ENCODE measurements around the gene HNRNPDL.

Gene HNRNPDL

GRCh38 chr4:82463221-82463620 is 33.0 kb upstream of the HNRNPDL start:
- no peak for TF ChIP-seq CTCF (IDR thresholded peaks at IDR 0.05; ENCODE audit: low read depth, low read length, missing control alignments)
- H3K4me3 ChIP-seq (ENCODE audit: low read depth, low read length), result no peak overlapping the region
- in situ Hi-C loops (cut with HindIII; ENCODE audit: low sequenced_read_pairs), result loop anchor here (10.0 kb wide), 1 partner anchor 262 kb away; no protein-coding TSS in a partner anchor
- no peak for DNase-seq (ENCODE audit: low read depth)

DNA sequence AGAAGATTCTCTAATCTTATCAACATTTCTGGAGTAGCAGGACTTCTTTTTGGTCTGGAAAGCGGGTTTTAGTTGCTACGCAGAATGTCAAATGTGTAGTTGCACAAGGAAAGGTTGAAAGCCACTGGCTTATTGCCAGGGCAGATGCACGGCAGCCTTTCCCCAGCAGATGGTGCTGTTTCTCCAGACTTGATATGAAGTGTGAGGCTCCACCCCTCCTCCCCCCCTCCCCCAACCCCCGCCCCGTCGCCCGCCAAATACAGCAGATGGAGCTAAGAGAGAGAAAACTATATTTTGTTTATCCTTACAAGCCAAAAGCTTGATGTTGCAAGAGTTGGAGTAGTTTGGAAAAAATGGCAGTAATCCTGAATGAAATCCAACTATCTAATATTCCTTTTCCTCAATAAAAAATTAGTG is 32.2 kb upstream of the HNRNPDL start:
- H3K4me3 ChIP-seq (ENCODE audit: low read depth, low read length), result no peak overlapping the region
- peak; percentile 75 for DNase-seq (ENCODE audit: low read depth)
- peak; percentile 70 for TF ChIP-seq CTCF (IDR thresholded peaks at IDR 0.05; ENCODE audit: low read depth, low read length, missing control alignments)
- in situ Hi-C loops (cut with HindIII; ENCODE audit: low sequenced_read_pairs), result loop anchor here (10.0 kb wide), 1 partner anchor 262 kb away; no protein-coding TSS in a partner anchor

DNA sequence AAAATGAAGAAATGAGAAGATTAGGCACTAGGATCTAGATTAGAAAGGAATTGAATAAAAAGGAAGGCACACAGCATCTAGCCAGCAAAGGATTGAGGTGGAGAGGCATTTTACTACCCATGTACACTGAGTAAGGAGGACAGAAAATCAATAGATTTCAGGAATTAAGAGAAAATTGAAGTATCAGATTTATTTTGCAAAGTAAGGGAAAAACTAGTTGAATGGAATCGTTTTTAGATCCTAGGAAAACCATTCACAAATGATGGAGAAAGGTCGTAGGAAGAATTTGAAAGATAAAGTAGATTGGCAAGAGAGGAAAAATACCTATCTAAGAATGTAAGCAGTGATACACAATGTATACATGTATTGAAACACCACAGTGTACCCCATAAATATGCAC is 31.4 kb upstream of the HNRNPDL start:
- H3K4me3 ChIP-seq (ENCODE audit: low read depth, low read length), result no peak overlapping the region
- in situ Hi-C loops (cut with HindIII; ENCODE audit: low sequenced_read_pairs), result loop anchor here (10.0 kb wide), 1 partner anchor 263 kb away; no protein-coding TSS in a partner anchor
- TF ChIP-seq CTCF (IDR thresholded peaks at IDR 0.05; ENCODE audit: low read depth, low read length, missing control alignments), result no peak
- DNase-seq (ENCODE audit: low read depth), result no peak

DNA sequence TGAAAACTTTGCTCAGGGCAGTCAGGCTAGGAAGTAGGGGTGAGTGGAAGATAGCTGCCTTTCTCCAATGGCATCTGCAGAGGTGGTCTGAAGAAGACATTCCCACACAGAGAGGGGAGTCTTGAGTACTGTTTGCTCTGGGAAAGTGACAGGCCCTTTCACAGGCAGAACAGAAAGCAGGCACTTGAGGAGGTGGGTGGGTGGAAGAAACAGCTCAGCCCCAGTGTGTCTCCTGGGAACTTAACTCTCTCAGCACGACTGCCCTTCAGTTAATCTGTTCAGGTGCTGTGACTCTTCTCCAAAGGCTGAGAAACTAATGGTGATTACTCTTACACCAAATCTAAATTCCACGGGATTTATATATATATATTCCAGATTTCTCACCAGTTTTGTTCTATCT is 28.5 kb upstream of the HNRNPDL start:
- no peak for TF ChIP-seq CTCF (IDR thresholded peaks at IDR 0.05; ENCODE audit: low read depth, low read length, missing control alignments)
- DNase-seq (ENCODE audit: low read depth), result no peak
- in situ Hi-C loops (cut with HindIII; ENCODE audit: low sequenced_read_pairs), result no loop called here
- H3K4me3 ChIP-seq (ENCODE audit: low read depth, low read length), result no peak overlapping the region

DNA sequence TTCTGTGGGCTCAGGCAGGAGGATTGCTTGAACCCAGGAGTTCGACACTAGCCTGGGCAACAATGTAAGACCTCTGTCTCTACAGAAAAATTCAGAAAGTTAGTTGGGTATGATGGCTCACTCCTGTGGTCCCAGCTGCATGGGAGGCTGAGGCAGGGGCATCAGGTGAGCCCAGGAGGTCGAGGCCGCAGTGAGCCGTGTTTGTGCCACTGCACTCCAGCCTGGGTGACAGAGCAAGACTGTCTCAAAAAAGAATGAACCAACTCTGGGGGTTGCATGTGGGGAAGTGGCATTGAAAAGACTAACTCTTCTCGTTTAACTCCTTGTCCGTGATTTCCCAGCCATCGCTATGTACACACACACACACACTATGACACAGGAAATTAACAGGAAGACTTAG is 27.0 kb upstream of the HNRNPDL start:
- no peak overlapping the region for H3K4me3 ChIP-seq (ENCODE audit: low read depth, low read length)
- in situ Hi-C loops (cut with HindIII; ENCODE audit: low sequenced_read_pairs), result no loop called here
- no peak for TF ChIP-seq CTCF (IDR thresholded peaks at IDR 0.05; ENCODE audit: low read depth, low read length, missing control alignments)
- no peak for DNase-seq (ENCODE audit: low read depth)

GRCh38 chr4:82452026-82452425 is 21.8 kb upstream of the HNRNPDL start:
- no peak for DNase-seq (ENCODE audit: low read depth)
- in situ Hi-C loops (cut with HindIII; ENCODE audit: low sequenced_read_pairs), result no loop called here
- TF ChIP-seq CTCF (IDR thresholded peaks at IDR 0.05; ENCODE audit: low read depth, low read length, missing control alignments), result no peak
- H3K4me3 ChIP-seq (ENCODE audit: low read depth, low read length), result no peak overlapping the region

Data from astrocyte of the cerebellum (primary cell).